H1 (cell line): Measurements from ENCODE around the gene SERPINA12. TPM values are rescaled to one million over a fixed set of nuclear protein-coding genes. Genes with fewer than 3 reads are reported as not detected.

ENCODE experiments used
- CTCF ChIA-PET: fragments of 300-600 bp; sonication (Branson Sonifier 250); formaldehyde crosslinking; loops from one replicate; lab custom pipeline; 2021; ENCODE audit not compliant: partially characterized antibody; lab: Charles Lee
- POLR2A ChIA-PET: fragments of 300-600 bp; sonication (Branson Sonifier 250); formaldehyde crosslinking; loops from one replicate; lab custom pipeline; 2021; ENCODE audit warnings: inconsistent platforms; ENCODE audit not compliant: partially characterized antibody; lab: Charles Lee
- DNase-seq, 2 experiments: peaks; one replicate each; pipeline versions ENCODE4 v3.0.0 to v3.0.0-alpha.2; 2010 to 2022; ENCODE audit warnings: low spot score in 2 of 2, low read depth in 1 of 2, mixed read lengths in 1 of 2
- FAIRE-seq: peaks from 2 replicates; lab custom pipeline; 2011; peaks lifted over from hg19 to GRCh38; lab: Jason Lieb, UNC
- H2AFZ ChIP-seq: 2 replicates; pipeline ENCODE4 v1.8.1; 2012; ENCODE audit warnings: low read length, inconsistent platforms
- H2AK5ac ChIP-seq: 2 replicates; pipeline ENCODE4 v1.6.1; 2013; ENCODE audit warnings: low read depth, low read length
- H2BK120ac ChIP-seq: replicated peaks from 2 replicates; pipeline ENCODE3; 2013; ENCODE audit warnings: low read depth, low read length, inconsistent platforms
- H2BK12ac ChIP-seq: 2 replicates; pipeline ENCODE4 v1.6.1; 2013; ENCODE audit warnings: low read depth, low read length
- H2BK15ac ChIP-seq: 2 replicates; pipeline ENCODE4 v1.6.1; 2013; ENCODE audit warnings: low read length
- H2BK20ac ChIP-seq: 2 replicates; pipeline ENCODE4 v1.6.1; 2013; ENCODE audit warnings: low read length
- H2BK5ac ChIP-seq: 2 replicates; pipeline ENCODE4 v1.6.1; 2013; ENCODE audit warnings: low read depth, low read length
- H3K14ac ChIP-seq: 2 replicates; pipeline ENCODE4 v1.6.1; 2013; ENCODE audit warnings: inconsistent platforms; ENCODE audit not compliant: insufficient read length
- H3K18ac ChIP-seq: 2 replicates; pipeline ENCODE4 v1.6.1; 2013; ENCODE audit warnings: low read length; ENCODE audit errors: extremely low read depth
- H3K23ac ChIP-seq: 2 replicates; pipeline ENCODE4 v1.6.1; 2013; ENCODE audit warnings: inconsistent platforms; ENCODE audit not compliant: insufficient read length
- H3K23me2 ChIP-seq: 2 replicates; pipeline ENCODE4 v1.6.1; 2013; ENCODE audit warnings: low read depth, low read length
- H3K27ac ChIP-seq: 2 replicates; pipeline ENCODE4 v1.6.1; 2011; ENCODE audit warnings: low read depth, low read length, inconsistent platforms
- H3K27me3 ChIP-seq, 4 experiments: replicated peaks in 1 of 4; 1 replicate in 1 of 4; 2 replicates in 3 of 4; pipeline versions ENCODE4 v1.6.1 to v1.8.1; 2011 to 2013; ENCODE audit warnings: low read length in 3 of 4, mild to moderate bottlenecking in 3 of 4, inconsistent platforms in 2 of 4, mixed read lengths in 2 of 4, moderate library complexity in 1 of 4; ENCODE audit not compliant: control insufficient read depth in 3 of 4, insufficient read depth in 3 of 4; ENCODE audit errors: extremely low read depth in 1 of 4
- H3K36me3 ChIP-seq, 4 experiments: 2 replicates each; pipeline versions ENCODE4 v1.6.1 to v1.8.1; 2011 to 2013; ENCODE audit warnings: mild to moderate bottlenecking in 4 of 4, low read length in 3 of 4, moderate library complexity in 2 of 4, control low read depth in 1 of 4, inconsistent platforms in 1 of 4; ENCODE audit not compliant: insufficient read depth in 4 of 4, control insufficient read depth in 2 of 4
- H3K4ac ChIP-seq: replicated peaks from 2 replicates; pipeline ENCODE3; 2013; ENCODE audit warnings: low read length, low read depth, mixed read lengths, inconsistent platforms; ENCODE audit not compliant: insufficient read length
- H3K4me1 ChIP-seq, 4 experiments: replicated peaks in 1 of 4; 1 replicate in 1 of 4; 2 replicates in 3 of 4; pipeline versions ENCODE4 v1.6.1 to v1.8.1; 2011 to 2013; ENCODE audit warnings: low read length in 3 of 4, inconsistent platforms in 2 of 4, mixed read lengths in 1 of 4; ENCODE audit not compliant: insufficient read depth in 4 of 4, control insufficient read depth in 3 of 4
- H3K4me2 ChIP-seq, 2 experiments: 2 replicates each; pipeline versions ENCODE4 v1.6.1 to v1.8.1; 2011 to 2013; ENCODE audit warnings: low read depth in 2 of 2, low read length in 2 of 2, control low read depth in 1 of 2, inconsistent platforms in 1 of 2, mild to moderate bottlenecking in 1 of 2; ENCODE audit not compliant: insufficient read depth in 1 of 2
- H3K4me3 ChIP-seq, 4 experiments: fragments of 200-600, 300-600 bp in 1 of 4; sonication (generic), shearing (Covaris generic), sonication (Bioruptor Twin) in 1 of 4; 2 replicates each; pipeline versions ENCODE4 v1.5.1 to v1.8.1; 2011 to 2016; ENCODE audit warnings: low read length in 4 of 4, low read depth in 3 of 4, control low read depth in 2 of 4, inconsistent platforms in 2 of 4, mild to moderate bottlenecking in 2 of 4, mixed read lengths in 1 of 4, moderate library complexity in 1 of 4; ENCODE audit not compliant: insufficient read depth in 2 of 4; ENCODE audit errors: extremely low read depth in 1 of 4
- H3K56ac ChIP-seq: replicated peaks from 2 replicates; pipeline ENCODE3; 2013; ENCODE audit warnings: low read depth, mild to moderate bottlenecking, mixed read lengths, low read length, inconsistent platforms; ENCODE audit not compliant: insufficient read length
- H3K79me1 ChIP-seq: 2 replicates; pipeline ENCODE4 v1.6.1; 2013; ENCODE audit warnings: low read depth, low read length, control low read depth
- H3K79me2 ChIP-seq, 2 experiments: 2 replicates each; pipeline versions ENCODE4 v1.6.1 to v1.8.1; 2012 to 2013; ENCODE audit warnings: low read length in 2 of 2, mild to moderate bottlenecking in 2 of 2, inconsistent platforms in 1 of 2; ENCODE audit not compliant: insufficient read depth in 2 of 2, control insufficient read depth in 1 of 2
- H3K9ac ChIP-seq, 4 experiments: replicated peaks in 1 of 4; 1 replicate in 1 of 4; 2 replicates in 3 of 4; pipeline versions ENCODE4 v1.6.1 to v1.8.1; 2011 to 2013; ENCODE audit warnings: low read depth in 3 of 4, low read length in 3 of 4, control low read depth in 2 of 4, mild to moderate bottlenecking in 2 of 4, moderate library complexity in 2 of 4, inconsistent platforms in 1 of 4; ENCODE audit errors: extremely low read depth in 1 of 4
- H3K9me3 ChIP-seq, 2 experiments: 2 replicates each; pipeline versions ENCODE4 v1.6.1 to v1.8.1; 2012 to 2013; ENCODE audit warnings: mild to moderate bottlenecking in 2 of 2, moderate library complexity in 2 of 2, control low read depth in 1 of 2, inconsistent platforms in 1 of 2, low read depth in 1 of 2, low read length in 1 of 2, mixed read lengths in 1 of 2; ENCODE audit not compliant: insufficient read depth in 2 of 2
- H4K20me1 ChIP-seq, 2 experiments: replicated peaks in 1 of 2; 2 replicates each; pipeline versions ENCODE3 to v1.8.1; 2011 to 2013; ENCODE audit warnings: inconsistent platforms in 2 of 2, low read length in 2 of 2, mild to moderate bottlenecking in 1 of 2; ENCODE audit not compliant: insufficient read depth in 2 of 2, control insufficient read depth in 1 of 2
- H4K5ac ChIP-seq: 2 replicates; pipeline ENCODE4 v1.6.1; 2013; ENCODE audit warnings: low read length, low read depth, mixed read lengths, inconsistent platforms; ENCODE audit not compliant: insufficient read length
- H4K8ac ChIP-seq: 2 replicates; pipeline ENCODE4 v1.8.0; 2013; ENCODE audit warnings: mild to moderate bottlenecking, moderate library complexity, low read length, inconsistent platforms; ENCODE audit not compliant: insufficient read depth; ENCODE audit errors: extremely low read depth
- H4K91ac ChIP-seq: replicated peaks from 2 replicates; pipeline ENCODE3; 2013; ENCODE audit warnings: low read length, mixed read lengths, inconsistent platforms; ENCODE audit not compliant: insufficient read length
- ATF3 ChIP-seq: IDR thresholded peaks from 2 replicates; pipeline ENCODE4 v1.6.1; 2011; ENCODE audit warnings: low read depth, mild to moderate bottlenecking, low read length; ENCODE audit not compliant: insufficient read depth
- BCL11A ChIP-seq, 2 experiments: IDR thresholded peaks; one replicate each; pipeline ENCODE4 v1.6.1; 2011; ENCODE audit warnings: low read depth in 2 of 2, low read length in 2 of 2, mild to moderate bottlenecking in 2 of 2
- CREB1 ChIP-seq: IDR thresholded peaks from 2 replicates; pipeline ENCODE4 v1.6.1; 2012; ENCODE audit warnings: inconsistent platforms
- GABPA ChIP-seq: IDR thresholded peaks from 2 replicates; pipeline ENCODE4 v1.6.1; 2011; ENCODE audit warnings: mild to moderate bottlenecking, low read length, moderate library complexity, borderline replicate concordance; ENCODE audit not compliant: insufficient read depth
- HDAC6 ChIP-seq: IDR thresholded peaks from one replicate; pipeline ENCODE4 v1.7.1; 2012; ENCODE audit warnings: low read depth, mild to moderate bottlenecking, inconsistent platforms, low read length, moderate library complexity
- RXRA ChIP-seq: IDR thresholded peaks from 2 replicates; pipeline ENCODE4 v1.6.1; 2011; ENCODE audit warnings: low read depth, mild to moderate bottlenecking, low read length, moderate library complexity; ENCODE audit not compliant: insufficient read depth
- SIRT6 ChIP-seq: IDR thresholded peaks from one replicate; pipeline ENCODE4 v1.7.1; 2012; ENCODE audit warnings: low read length, inconsistent platforms
- SUZ12 ChIP-seq: fragments of 200-600 bp; sonication (generic); IDR thresholded peaks from 2 replicates; pipeline ENCODE4 v1.6.1; 2012; ENCODE audit warnings: mild to moderate bottlenecking, inconsistent platforms, low read length, moderate library complexity, mixed read lengths
- TCF12 ChIP-seq: IDR thresholded peaks from 2 replicates; pipeline ENCODE4 v1.6.1; 2011; ENCODE audit warnings: low read depth, mild to moderate bottlenecking, low read length
- TEAD4 ChIP-seq: IDR thresholded peaks from 2 replicates; pipeline ENCODE4 v1.6.1; 2012; ENCODE audit warnings: low read depth, low read length, inconsistent platforms, mixed read lengths
- WGBS, 2 experiments: shearing (Covaris generic) in 1 of 2; methylation state at CpG; one replicate each; pipeline versions ENCODE4 v1.1.6 to v1.1.7; 2013 to 2015; ENCODE audit warnings: low lambda C conversion rate in 2 of 2, mixed read lengths in 2 of 2, inconsistent platforms in 1 of 2, low coverage in 1 of 2, missing lambda C conversion rate in 1 of 2; ENCODE audit not compliant: insufficient replicate concordance in 2 of 2, insufficient coverage in 1 of 2, insufficient read length in 1 of 2; ENCODE audit errors: extremely low coverage in 1 of 2, missing lambda C conversion rate in 1 of 2; 5-methylcytosine and 5-hydroxymethylcytosine counted together
- polyA plus RNA-seq, 7 experiments: library from polyadenylated mRNA; depleted of rRNA in 3 of 7; stranded (reverse) in 5 of 7; unstranded in 2 of 7; fragments of >200 nt in 5 of 7; fragments of 200-250 nt in 2 of 7; gene quantifications; 1 replicate in 5 of 7; 2 replicates in 1 of 7; 4 replicates in 1 of 7; pipeline versions ENCODE4 v1.2.1 to v1.2.3, GENCODE V29; 2011 to 2013; ENCODE audit warnings: missing spikeins in 2 of 7, mixed read lengths in 2 of 7
- total RNA-seq: library from RNA; stranded (reverse); fragmentation: NEBNext Ultra II Directional; extraction: Animal tissue kit (Norgen Biotek cat#: 25700); gene quantifications from 2 replicates; pipeline ENCODE4 v1.2.1, GENCODE V29; 2021

Gene SERPINA12
- total and polyA plus RNA-seq, 2 of the 8 experiments (the other 6 are each of a cell fraction or from before 2014, with no cell fraction given) = not detected

GRCh38 chr14:94547726-94548125 lies 38.5 kb upstream of the SERPINA12 start:
- H3K4ac ChIP-seq = no peak overlapping the region
- no peaks in the 10 kb centered on the region for H4K20me1 ChIP-seq
- no peak overlapping the region for H4K91ac ChIP-seq
- H4K8ac ChIP-seq = no peak overlapping the region
- ChIA-PET POLR2A (no interaction called here), CTCF (interaction anchor here (0.8 to 5.5 kb wide), 6 partner anchors 10 to 990 kb away, joined by 3 to 53 read pairs (median 14); partner anchors contain the start of gene SERPINA11)
- H3K4me2 ChIP-seq = no peak overlapping the region
- H3K79me2 ChIP-seq = no peaks in the 10 kb centered on the region
- no peak overlapping the region for H3K14ac ChIP-seq
- H3K23ac ChIP-seq = no peak overlapping the region
- H2BK5ac ChIP-seq = no peak overlapping the region
- TF ChIP-seq BCL11A (IDR thresholded peaks at IDR 0.05; ENCODE audit: low read depth in 2 of 2, low read length in 2 of 2) = no peak
- no peak for TF ChIP-seq RXRA
- no peak for TF ChIP-seq CREB1
- no peak for TF ChIP-seq ATF3
- TF ChIP-seq TEAD4 = no peak
- no peak for TF ChIP-seq GABPA
- TF ChIP-seq SIRT6 = no peak
- no peak for TF ChIP-seq SUZ12
- no peak for TF ChIP-seq TCF12
- TF ChIP-seq HDAC6 = no peak
- no peak overlapping the region for H3K9ac ChIP-seq
- no peak overlapping the region for H3K18ac ChIP-seq
- H3K23me2 ChIP-seq = no peaks in the 10 kb centered on the region
- H3K4me1 ChIP-seq = peaks cover 0 to 9% (median 7%) of the 10 kb centered on the region in 4 experiments
- no peak overlapping the region for H2BK15ac ChIP-seq
- no peaks in the 10 kb centered on the region for H3K36me3 ChIP-seq
- no peaks in the 10 kb centered on the region for H3K79me1 ChIP-seq
- H3K56ac ChIP-seq = no peak overlapping the region
- H2AK5ac ChIP-seq = no peak overlapping the region
- no peak overlapping the region for H2BK120ac ChIP-seq
- no peak overlapping the region for H3K27ac ChIP-seq
- no peak overlapping the region for H2BK20ac ChIP-seq
- H3K27me3 ChIP-seq = no peaks in the 10 kb centered on the region
- H3K4me3 ChIP-seq = no peak overlapping the region
- 71% methylated on average over 4 of the region's 4 CpGs; no CpG with 5 or more reads in 1 of the 2 experiments for WGBS, 2 experiments
- no peak overlapping the region for H2BK12ac ChIP-seq
- H3K9me3 ChIP-seq = no peaks in the 10 kb centered on the region
- no peak overlapping the region for H2AFZ ChIP-seq
- FAIRE-seq (no peak), DNase-seq (no peak)
- H4K5ac ChIP-seq = no peak overlapping the region
